ENCODE data around the gene DYNC2I2. TPM values are rescaled to one million over a fixed set of nuclear protein-coding genes. Genes with fewer than 3 reads are reported as not detected.
"Not testable (repeated sequence)": the region's sequence is repeated elsewhere in the genome, so short reads cannot be mapped to it uniquely, and the experiment has no call there.

Gene DYNC2I2
- polyA plus RNA-seq, 3 donors, result 78.6 to 91.0 (median 86.0) TPM

- no peak for DNase-seq
These were observed 31.1 kb downstream of the DYNC2I2 start for GRCh38 chr9:128625391-128626146.

- DNase-seq, result no peak
These were observed 32.1 kb downstream of the DYNC2I2 start for GRCh38 chr9:128624566-128624965.

- DNase-seq, result no peak
These were observed 34.8 kb downstream of the DYNC2I2 start for GRCh38 chr9:128621730-128622455.

GRCh38 chr9:128619779-128620178 lies 36.9 kb downstream of the DYNC2I2 start:
- DNase-seq, result no peak

- DNase-seq, result no peak
These were observed 37.5 kb downstream of the DYNC2I2 start for GRCh38 chr9:128619127-128619526.

- no peak for DNase-seq
These were observed 38.7 kb downstream of the DYNC2I2 start for GRCh38 chr9:128617943-128618342.

GRCh38 chr9:128615571-128615970 lies 41.1 kb downstream of the DYNC2I2 start:
- no peak for DNase-seq

- DNase-seq, result no peak
These were observed 41.9 kb downstream of the DYNC2I2 start for GRCh38 chr9:128614728-128615127.

- no peak for DNase-seq
These were observed 44.9 kb downstream of the DYNC2I2 start for GRCh38 chr9:128611600-128612394.

GRCh38 chr9:128610897-128611296 lies 45.8 kb downstream of the DYNC2I2 start:
- DNase-seq, result no peak

- DNase-seq, result no peak
These were observed 48.9 kb downstream of the DYNC2I2 start for GRCh38 chr9:128607642-128608350.

GRCh38 chr9:128603697-128604096 lies 53.0 kb downstream of the DYNC2I2 start:
- DNase-seq, result no peak

GRCh38 chr9:128600099-128600498 lies 56.5 kb downstream of the DYNC2I2 start:
- no peak for DNase-seq

GRCh38 chr9:128595471-128595870 lies 61.2 kb downstream of the DYNC2I2 start:
- no peak for DNase-seq

GRCh38 chr9:128593856-128594255 lies 62.8 kb downstream of the DYNC2I2 start:
- no peak for DNase-seq

GRCh38 chr9:128593039-128593438 lies 63.6 kb downstream of the DYNC2I2 start:
- no peak for DNase-seq

GRCh38 chr9:128588581-128589233 lies 67.9 kb downstream of the DYNC2I2 start:
- no peak for DNase-seq

- no peak for DNase-seq
These were observed 69.2 kb downstream of the DYNC2I2 start for GRCh38 chr9:128587453-128587852.

GRCh38 chr9:128586934-128587333 lies 69.7 kb downstream of the DYNC2I2 start:
- not testable (repeated sequence) for DNase-seq

GRCh38 chr9:128585155-128585554 lies 71.5 kb downstream of the DYNC2I2 start:
- DNase-seq, result not testable (repeated sequence)
